HG03520 (cell line): Measurements from ENCODE around the gene CCNY.

Experiments used
- ATAC-seq: cut with Tn5 transposase; IDR thresholded peaks from one replicate; pipeline ENCODE4 v1.9.1; 2021; ENCODE audit warnings: mild to moderate bottlenecking, moderate library complexity; ENCODE audit not compliant: unreplicated experiment

Gene CCNY

DNA sequence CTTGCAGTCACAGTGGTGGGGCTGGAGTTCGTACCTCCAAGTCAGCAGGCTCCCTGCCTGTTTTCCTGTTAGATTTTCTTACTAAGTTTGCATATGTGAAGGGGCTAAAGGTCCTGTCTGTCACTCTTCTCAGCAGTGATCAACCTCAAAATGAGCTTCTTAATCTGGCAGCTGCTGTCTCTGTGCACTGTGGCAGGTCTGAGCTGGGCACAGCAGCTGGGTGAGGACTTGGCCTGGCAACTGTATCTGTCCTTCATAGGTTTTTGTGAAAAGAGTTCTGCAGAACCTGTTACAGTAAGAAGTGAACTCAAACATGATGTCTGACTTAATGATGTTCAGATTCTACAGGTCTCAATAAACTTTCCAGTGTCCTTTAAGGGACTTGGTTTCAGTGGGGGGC is 237.5 kb downstream of the CCNY start:
- no peak for ATAC-seq

DNA sequence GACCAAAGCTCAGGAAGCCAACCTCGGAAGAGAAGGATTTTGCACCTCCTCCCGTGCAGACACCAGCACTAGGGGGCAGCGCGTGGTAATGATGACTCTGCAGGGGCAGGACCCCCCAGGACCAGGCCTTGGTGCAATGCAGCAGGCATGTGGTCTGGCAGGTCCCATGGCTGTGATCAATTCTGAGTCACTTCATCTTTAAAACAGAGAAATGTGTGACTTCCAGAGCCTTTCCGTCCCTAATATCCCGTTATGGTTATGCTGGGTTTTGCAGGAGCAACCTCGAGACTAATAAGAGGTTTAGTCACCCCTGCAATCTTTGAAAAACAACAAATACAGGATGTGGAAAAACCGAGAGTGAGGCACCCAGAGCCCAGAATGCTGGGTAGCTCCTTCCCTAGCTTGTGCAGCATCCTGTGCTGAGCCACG is 238.6 kb downstream of the CCNY start:
- no peak for ATAC-seq

DNA sequence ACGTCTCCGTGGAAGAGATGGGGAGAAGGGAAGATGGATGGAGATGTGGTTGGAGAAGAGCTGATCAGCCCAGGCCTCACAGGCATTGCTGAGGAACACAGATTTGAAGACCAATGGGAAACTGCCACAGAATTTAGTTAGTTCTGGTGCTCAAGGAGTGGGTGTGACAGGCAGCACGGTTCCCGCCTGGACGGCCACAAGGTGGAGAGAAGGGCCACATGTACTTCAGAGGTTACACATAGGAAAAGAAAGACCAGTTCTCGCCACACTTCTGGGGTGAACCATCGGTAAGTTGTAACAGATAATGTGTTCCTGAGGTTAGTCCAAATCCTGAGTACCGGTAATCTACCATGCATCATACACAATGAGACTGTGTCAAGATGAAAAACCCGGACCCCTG is 239.3 kb downstream of the CCNY start:
- ATAC-seq = no peak

DNA sequence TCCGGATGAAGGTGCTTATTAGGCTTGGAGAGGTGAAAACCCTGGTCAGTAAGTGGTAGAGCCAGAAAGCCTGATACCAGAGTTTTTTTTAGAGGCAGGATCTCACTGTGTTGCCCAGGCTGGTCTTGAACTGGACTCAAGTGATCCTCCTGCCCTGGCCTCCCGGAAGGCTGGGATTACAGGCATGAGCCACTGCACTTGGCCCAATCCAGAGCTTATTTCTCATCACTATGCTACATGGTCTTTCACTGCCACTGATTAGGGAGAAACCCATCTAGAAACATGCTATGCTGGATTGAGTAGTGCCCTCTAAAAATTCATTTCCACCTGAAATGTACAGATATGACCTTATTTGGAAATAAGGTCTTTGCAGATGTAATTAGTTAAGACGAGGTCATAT is 240.4 kb downstream of the CCNY start:
- ATAC-seq = no peak

DNA sequence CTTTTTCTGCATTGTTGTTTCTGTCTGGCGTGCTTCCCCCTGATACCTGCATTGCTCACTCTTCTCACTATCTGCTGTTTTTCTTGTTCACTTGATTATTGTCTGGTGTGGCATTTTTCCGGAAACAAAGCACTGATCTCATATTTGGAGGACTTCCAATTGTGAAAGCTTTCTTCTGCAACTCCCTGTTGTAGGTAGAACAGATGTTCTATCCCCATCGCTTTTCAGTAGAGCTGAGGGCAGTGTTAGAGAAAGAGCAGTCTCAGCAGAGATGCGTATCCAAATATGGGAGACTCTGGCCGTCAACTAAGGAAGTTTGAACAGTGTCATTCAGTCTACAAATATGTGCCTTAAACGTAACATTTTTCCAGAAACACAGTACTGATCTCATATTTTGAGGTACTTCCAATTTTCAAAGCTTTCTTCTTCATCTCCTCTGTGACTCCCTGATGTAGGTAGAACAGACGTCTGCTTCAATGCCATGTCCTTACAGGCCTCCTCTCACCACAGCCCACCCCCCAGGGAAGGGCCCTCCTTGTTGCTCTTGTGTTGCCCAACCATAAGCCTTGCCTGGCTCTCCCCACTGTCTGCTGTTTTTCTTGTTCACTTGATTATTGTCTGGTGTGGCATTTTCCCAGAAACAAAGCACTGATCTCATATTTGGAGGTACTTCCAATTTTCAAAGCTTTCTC is 241.8 kb downstream of the CCNY start:
- ATAC-seq = no peak

DNA sequence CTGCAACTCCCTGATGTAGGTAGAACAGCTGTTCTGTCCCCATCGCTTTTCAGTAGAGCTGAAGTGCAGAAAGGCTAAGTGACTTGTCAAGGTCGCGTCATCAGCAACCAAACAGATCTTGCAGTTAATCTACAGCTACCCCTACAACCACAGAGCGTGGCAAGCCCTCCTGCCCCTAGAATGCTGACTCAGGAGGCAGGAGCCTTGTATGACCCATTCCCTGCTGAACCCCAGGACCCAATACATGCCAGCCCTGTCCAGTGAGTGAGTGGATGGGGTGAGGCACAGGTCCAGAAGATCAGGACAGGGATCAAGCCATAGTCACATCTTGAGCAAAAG is 242.3 kb downstream of the CCNY start:
- no peak for ATAC-seq

DNA sequence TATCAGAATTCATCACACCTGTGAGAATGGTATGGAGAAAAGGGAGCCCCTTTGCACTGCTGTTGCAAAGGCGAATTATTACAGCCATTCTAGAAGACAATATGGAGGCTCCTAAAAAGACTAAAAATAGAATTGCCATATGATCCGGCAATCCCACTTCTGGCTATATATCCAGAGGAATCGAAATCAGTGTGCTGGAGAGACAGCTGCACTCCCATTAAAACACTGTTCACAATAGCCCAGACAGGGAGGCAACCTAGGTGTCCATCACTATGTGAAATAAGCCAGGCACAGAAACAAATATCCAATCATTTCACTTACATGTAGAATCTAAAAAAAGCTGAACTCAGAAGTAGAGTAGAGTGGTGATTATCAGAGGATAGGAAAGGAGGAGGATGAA is 242.8 kb downstream of the CCNY start:
- ATAC-seq = no peak

DNA sequence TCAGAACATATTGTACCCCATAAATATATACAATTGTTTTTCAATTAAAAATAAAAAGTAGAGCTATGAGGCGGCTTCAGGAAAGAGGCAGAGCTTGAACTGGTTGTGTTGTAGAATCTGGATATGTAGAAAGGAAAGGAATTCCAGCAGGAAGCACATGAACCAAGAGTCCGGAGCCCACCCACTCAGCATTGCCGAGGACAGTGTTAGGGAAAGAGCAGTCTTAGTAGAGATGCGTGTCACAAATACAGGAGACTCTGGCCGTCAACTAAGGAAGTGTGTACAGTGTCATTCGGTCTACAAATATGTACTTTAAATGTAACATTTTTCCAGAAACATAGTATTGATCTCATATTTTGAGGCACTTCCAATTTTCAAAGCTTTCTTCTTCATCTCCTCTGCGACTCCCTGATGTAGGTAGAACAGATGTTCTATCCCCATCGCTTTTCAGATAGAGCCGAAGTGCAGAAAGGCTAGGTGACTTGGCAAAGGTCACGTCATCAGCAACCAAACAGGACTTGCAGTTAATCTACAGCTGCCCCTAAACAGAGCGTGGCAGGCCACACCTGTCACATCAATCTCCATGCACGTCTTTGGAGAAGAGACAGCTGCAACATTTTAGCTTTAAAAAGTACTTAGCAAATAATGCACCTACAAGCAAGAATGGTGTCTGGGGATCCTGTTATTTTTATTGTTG is 243.6 kb downstream of the CCNY start:
- ATAC-seq = no peak

DNA sequence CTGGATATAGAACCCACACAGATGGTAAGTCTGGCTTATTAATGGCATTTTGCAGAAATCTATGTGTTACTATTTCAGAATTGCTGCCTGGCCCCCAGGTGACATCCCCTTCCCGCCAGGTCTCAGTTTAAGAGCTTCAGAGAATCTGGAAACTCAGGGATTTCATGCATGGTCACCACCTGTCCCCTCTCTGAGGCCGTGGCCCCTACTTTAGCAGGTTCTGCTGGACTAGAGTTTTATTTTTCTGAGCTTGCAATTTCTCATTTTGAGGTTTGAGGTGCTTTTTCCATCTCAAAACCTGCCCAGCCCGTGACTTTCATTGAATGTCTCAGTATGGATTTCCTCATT is 244.1 kb downstream of the CCNY start:
- no peak for ATAC-seq

DNA sequence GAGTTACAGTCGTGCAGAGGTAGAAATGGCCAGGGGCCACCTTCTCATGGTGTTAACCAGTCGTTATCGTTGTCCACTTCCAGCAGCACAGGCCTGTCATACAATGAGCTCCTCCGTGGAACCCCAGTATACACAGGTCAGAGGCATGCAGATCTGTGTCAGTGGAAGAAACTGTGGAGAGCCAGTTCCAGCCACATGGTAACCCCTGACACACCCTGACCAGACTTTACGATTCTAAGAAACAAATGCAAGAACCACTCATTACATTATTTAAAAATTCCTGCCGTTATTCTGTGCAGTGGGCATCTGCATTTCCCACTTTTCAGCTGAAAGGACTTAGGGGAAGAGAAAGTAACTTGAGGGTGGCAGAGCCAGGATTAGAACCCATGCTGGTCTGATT is 245.3 kb downstream of the CCNY start:
- ATAC-seq = no peak

DNA sequence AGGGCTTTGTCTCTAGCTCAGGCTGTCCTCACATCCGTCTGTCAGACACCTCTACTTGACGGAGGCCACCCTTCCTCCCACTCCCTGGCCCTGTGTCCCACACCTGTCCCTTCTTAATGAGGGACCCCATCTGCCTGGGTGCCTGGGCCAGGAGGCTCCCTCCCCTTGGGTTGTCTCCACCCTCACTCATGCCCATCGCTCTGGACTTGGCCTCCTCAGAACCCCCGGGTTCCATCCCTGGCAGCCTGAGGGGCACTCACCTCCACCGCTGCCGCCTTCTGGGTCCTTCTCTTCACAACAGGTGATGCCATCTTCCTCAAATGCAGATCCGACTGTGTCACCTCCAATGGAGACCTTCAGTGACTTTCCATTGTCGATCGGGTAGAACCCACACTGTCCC is 248.6 kb downstream of the CCNY start:
- no peak for ATAC-seq

DNA sequence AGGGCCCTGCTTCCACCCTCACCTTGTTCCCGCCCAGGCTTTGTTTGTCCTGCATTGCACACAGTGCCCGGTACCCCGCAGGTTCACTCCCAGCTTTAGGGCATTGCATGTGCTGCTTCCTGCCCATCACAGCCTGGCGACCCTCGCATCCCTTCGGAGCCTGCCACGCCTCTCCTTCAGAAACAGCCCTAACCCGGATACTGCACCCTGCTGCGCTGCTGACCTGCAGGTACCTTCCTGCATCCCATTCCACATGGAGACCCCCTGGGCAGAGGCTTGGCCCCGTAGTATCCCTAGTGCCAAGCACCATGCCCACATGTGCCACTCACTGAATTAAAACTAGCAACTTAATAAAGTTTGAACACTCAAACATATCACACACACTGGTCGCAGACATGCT is 249.0 kb downstream of the CCNY start:
- ATAC-seq = no peak

DNA sequence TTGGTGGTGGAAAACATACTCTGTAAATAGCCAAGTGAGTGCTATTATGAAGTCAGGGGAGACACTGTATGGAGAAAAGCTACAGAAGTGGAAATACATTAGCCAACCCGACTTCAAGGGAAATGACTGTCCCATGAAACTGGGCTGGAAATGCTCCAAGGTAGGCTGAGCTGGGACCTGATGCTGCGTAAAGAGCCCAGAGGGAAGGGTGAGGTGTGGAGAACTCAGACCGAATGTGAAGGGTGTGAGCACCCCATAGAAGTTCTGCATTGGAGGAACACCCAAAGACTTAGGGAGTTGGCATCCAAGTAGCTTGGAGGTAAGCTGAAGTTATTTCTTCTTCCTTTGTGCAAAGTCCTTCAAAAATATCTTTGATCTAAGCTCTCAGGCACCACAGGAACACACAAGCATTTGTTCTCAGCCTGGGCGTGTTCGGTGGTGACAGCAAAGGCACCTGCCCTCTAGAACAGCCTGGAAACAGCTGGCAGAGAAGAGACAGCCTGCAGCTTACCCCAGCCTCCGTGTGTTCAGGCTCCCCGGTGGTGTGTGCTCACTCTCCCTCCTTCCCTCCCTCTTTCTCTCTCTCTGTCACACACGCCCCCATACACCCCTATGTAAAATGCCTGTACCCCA is 249.7 kb downstream of the CCNY start:
- no peak for ATAC-seq

DNA sequence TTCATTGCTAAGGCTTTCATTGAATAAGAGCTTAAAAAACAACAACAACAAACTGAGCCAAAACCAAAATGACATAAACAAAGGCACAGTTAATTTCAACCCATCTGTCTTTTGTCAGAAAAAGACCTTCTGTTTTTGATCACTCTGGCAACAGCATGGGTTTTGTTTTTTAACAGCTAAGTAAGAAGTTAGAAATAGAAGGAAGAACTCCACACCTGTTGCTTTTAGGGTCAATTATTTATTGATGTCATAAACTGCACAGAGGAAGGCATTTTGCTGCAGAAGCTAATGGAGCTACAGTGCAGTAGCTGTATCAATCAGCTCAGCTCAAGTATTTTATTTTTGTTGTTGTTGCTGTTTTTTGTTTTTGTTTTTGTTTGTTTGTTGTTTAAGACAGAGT is 252.5 kb downstream of the CCNY start:
- no peak for ATAC-seq

DNA sequence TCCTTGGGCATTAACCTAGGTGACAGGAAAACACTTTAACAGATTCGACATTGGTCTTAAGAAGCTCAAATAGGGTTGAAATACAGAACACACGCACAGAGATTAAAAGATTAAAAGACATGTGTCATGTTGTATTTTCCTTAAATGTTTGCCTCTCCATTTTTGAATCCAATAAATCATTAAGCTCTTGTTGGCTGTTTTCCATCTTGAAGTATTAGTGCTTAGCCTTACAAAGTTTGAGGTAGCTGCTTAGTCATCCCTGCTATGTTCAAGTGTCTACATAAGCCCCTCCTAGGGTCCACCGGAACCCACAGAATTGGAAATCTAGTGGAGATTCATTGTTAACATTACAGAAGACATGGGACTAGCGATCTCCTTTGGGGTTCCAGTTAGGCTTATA is 256.1 kb downstream of the CCNY start:
- ATAC-seq = no peak

DNA sequence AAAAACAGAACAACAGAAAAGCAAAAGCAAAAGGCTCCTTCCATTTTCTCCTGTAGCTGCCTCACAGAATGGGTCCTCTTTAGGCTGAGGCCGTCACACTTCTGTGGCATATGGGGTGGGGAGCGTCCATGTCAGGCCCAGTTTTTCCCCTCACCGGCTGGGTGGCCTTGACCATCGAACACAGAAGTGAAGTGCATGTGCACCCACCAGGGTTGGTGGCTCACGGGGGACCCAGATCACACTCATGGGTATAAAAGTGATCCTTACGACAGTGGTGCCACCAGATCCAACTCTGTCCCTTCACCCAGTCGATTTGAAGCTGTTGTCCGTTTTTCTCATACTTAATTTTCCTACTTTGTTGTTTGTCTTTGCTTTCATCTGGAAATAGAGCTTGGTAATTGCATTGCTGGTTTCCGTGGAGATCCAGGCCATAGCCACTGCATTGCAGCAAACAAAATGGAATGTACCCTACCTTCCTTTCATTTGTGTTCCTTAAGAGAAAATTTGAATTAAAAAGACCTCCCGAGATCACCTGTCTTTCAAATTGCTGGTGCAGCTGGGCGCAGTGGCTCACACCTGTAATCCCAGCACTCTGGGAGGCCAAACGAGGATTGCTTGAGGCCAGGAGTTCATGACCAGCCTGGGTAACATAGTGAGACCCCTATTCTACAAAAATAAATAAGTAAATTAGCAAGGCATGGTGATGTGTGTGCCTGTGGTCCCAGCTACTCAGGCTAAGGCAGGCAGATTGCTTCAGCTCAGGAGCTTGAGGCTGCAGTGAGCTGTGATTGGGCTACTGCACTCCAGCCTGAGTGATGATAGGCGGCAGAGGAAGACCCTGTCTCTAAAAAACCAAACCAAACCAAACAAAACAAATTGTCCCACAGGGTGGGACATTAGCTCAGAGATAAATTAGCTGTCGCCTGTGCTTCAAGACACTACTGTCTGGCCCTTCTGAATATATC is 258.1 kb downstream of the CCNY start:
- ATAC-seq = no peak

DNA sequence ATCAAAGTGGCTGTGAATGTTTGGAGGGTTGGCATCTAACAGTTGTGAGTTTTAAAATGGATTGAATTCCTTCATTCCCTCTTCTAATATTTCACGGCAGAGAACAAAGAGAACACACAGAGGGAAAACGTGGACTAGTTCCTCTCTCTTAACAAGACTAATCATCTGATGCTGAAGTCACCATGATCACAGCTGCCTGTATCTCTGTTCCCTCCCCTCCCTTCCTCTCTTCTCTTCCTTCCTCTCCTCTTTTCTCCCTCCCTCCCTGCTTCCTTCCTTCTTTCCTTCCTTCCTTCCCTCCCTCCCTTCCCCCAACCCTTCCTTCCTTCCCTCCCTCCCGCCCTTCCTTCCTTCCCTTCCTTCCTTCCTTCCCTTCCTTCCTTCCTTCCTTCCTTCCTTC is 258.8 kb downstream of the CCNY start:
- no peak for ATAC-seq

DNA sequence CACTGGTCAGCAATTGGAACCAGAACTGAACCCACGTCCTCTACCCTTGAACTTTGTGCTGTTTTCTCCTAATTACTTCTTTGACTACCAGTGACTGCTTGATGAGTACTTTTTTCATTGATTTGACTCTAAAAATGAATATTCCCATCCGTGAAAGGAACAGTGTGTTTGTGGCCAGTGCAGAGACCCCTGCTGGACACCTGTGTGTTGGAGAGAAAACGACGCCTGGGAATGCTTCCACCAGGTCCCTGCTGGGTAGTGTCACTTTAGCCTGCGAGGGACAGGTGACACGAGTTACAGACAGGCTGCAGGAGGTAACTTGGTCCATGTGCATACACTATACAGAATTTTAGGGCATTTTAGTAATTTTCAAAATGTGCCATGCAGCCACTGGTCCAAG is 262.1 kb downstream of the CCNY start:
- ATAC-seq = no peak

DNA sequence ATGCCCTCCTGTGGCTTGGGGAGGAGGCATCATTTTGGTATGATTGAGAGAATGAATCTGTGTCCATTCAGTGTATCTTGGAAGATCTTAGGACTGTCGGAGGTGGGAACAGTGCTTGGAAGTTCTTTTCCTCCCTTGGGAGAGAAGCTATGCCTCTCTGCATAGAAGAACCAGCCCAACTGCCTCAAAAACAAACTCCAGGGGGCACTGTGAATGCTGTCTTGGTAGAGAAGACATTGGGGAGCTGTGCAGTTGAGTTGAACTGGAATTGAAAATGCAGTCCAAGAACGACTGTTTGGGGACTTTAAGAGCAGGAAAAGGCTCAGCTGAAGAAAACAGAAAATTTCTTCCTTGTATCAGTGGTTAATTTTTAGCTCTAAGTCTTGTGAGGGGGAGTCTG is 263.9 kb downstream of the CCNY start:
- no peak for ATAC-seq

DNA sequence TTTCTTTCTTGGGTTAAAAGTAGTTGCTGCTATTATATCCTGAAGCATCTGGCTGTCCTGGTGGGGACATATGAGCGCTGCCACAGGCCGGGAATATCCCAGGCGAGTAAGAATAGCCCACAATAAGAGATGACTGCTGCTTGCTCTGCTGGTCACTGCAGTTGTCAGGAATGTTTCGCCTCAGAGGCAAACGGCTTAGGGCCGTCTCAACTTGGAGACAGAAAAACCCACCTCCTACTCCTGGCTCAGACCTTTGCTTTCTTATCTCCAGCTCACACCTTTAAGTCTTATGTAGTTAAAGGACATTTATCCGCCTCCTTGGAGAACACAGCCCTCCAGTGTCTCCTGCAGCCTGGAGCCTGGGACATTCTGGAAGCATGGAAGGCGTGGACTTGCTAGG is 268.9 kb downstream of the CCNY start, which contains the start of gene GJD4:
Gene GJD4 (plus strand): TSS at position 151 of the 400 bp plus-strand sequence. CDS start 227 bp downstream, at position 378.
- no peak for ATAC-seq

DNA sequence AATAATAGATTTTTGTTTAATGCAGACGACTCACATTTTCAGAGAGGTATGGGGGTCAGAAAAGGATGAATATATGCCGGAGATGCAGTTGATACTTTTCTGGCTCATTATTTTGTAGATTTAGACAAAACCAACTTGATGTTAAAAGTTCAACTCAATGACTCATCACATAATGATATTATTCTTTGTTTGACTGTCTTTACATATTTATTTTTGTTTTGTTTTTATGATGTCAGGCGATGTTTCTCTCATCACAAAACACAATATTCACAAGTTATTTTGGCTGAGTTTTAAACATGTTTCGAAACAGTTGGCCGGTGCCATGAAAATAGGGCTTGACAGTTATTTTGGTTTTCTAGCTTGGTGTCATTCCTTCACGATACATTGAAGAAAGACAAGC is 270.1 kb downstream of the CCNY start:
- ATAC-seq = no peak
